ENCODE results near the gene HS2ST1. TPM values are rescaled to one million over a fixed set of nuclear protein-coding genes. Genes with fewer than 3 reads are reported as not detected.

HS2ST1 gene
- total and polyA plus RNA-seq, 2 experiments from 2014 or later: 6.7 to 17.1 TPM

DNA sequence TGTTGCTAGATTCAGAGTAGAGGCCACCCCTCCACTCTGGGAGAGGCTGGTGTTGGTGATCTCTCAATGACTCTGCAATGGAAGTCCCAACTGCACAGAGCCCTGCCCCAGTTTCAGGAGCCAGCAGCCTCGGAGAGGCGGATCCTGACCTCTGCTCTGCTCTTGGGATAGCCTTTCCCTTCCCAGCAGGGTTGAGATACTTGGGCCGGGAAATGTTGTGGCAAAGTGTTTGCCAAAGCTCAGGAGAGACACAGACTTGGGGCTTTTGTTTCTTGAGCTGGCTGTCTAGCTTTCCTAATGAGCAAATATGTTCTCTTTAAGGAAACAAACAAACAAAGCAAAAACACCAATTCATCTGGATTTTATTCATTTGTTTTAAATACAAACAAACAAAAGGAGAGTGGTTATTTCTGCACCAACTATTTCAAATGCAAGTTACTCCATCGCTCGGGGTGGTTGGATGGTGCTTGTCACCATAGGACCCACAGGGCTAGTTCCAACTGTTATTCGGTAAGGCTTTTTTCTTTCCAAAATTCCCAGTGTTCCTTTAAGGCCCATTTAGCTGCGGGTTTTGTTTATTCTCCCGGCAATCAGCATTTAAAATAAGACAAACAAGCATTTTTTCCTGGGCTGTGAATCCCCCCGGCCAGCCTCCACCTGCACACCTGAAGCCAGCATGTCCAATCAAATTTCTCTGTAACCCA lies 220.3 kb downstream of the HS2ST1 start:
- no peaks in the 10 kb centered on the region for H3K79me2 ChIP-seq (replicated peaks; ENCODE audit: insufficient read depth)
- H3K4me2 ChIP-seq: no peak overlapping the region
- Mint-ChIP-seq H3K27ac (0 out of 2 replicates have a peak overlapping the region, but pooled peaks have one; percentile 78), H3K27me3 (ENCODE audit: insufficient read depth, low read depth, poor library complexity) (peaks cover 12% of the 10 kb centered on the region), H3K4me1 (peaks cover 9% of the 10 kb centered on the region; the same call in 2 of the 3 replicates), H3K4me3 (no peak overlapping the region), H3K36me3 (ENCODE audit: low read depth) (no peaks in the 10 kb centered on the region), H3K9me3 (no peaks in the 10 kb centered on the region)
- H2AFZ ChIP-seq: no peak overlapping the region
- H3K4me1 ChIP-seq (ENCODE audit: insufficient read depth): peaks cover 17% of the 10 kb centered on the region
- no peaks in the 10 kb centered on the region for H3F3A ChIP-seq (replicated peaks; ENCODE audit: low read depth)
- no peaks in the 10 kb centered on the region for H4K20me1 ChIP-seq (replicated peaks; ENCODE audit: insufficient read depth)
- DNase-seq (ENCODE audit: low spot score): no peak
- H3K36me3 ChIP-seq (ENCODE audit: insufficient read depth): no peaks in the 10 kb centered on the region
- H3K27me3 ChIP-seq (ENCODE audit: insufficient read depth): peaks cover 19% of the 10 kb centered on the region
- no peak overlapping the region for H3K27ac ChIP-seq (ENCODE audit: low read depth)
- H3K9me2 ChIP-seq (ENCODE audit: insufficient read depth): 0 out of 2 replicates have a peak, but pooled peaks cover 2% of the 10 kb centered on the region
- H3K4me3 ChIP-seq: no peak overlapping the region
- ATAC-seq: no peak
- TF ChIP-seq JUNB (IDR thresholded peaks at IDR 0.05; ENCODE audit: unreplicated experiment): no peak
- TF ChIP-seq, protein P1, sequence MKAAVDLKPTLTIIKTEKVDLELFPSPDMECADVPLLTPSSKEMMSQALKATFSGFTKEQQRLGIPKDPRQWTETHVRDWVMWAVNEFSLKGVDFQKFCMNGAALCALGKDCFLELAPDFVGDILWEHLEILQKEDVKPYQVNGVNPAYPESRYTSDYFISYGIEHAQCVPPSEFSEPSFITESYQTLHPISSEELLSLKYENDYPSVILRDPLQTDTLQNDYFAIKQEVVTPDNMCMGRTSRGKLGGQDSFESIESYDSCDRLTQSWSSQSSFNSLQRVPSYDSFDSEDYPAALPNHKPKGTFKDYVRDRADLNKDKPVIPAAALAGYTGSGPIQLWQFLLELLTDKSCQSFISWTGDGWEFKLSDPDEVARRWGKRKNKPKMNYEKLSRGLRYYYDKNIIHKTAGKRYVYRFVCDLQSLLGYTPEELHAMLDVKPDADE (IDR thresholded peaks at IDR 0.05): no peak
- no peak for TF ChIP-seq NANOG (IDR thresholded peaks at IDR 0.05; ENCODE audit: borderline replicate concordance)
- no peak for TF ChIP-seq ZNF114 (CRISPR knock-in tag; IDR thresholded peaks at IDR 0.05)
- TF ChIP-seq STAT1 (IDR thresholded peaks at IDR 0.05; ENCODE audit: unreplicated experiment): no peak
- TF ChIP-seq, protein P2, sequence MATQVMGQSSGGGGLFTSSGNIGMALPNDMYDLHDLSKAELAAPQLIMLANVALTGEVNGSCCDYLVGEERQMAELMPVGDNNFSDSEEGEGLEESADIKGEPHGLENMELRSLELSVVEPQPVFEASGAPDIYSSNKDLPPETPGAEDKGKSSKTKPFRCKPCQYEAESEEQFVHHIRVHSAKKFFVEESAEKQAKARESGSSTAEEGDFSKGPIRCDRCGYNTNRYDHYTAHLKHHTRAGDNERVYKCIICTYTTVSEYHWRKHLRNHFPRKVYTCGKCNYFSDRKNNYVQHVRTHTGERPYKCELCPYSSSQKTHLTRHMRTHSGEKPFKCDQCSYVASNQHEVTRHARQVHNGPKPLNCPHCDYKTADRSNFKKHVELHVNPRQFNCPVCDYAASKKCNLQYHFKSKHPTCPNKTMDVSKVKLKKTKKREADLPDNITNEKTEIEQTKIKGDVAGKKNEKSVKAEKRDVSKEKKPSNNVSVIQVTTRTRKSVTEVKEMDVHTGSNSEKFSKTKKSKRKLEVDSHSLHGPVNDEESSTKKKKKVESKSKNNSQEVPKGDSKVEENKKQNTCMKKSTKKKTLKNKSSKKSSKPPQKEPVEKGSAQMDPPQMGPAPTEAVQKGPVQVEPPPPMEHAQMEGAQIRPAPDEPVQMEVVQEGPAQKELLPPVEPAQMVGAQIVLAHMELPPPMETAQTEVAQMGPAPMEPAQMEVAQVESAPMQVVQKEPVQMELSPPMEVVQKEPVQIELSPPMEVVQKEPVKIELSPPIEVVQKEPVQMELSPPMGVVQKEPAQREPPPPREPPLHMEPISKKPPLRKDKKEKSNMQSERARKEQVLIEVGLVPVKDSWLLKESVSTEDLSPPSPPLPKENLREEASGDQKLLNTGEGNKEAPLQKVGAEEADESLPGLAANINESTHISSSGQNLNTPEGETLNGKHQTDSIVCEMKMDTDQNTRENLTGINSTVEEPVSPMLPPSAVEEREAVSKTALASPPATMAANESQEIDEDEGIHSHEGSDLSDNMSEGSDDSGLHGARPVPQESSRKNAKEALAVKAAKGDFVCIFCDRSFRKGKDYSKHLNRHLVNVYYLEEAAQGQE (IDR thresholded peaks at IDR 0.05; ENCODE audit: unreplicated experiment): no peak
- no peak for TF ChIP-seq EZH2 (IDR thresholded peaks at IDR 0.05; ENCODE audit: low read depth, unreplicated experiment)
- no peak for TF ChIP-seq POLR2AphosphoS5 (IDR thresholded peaks at IDR 0.05; ENCODE audit: low read depth)
- no peak for TF ChIP-seq CREB1 (CRISPR knock-in tag; IDR thresholded peaks at IDR 0.05; ENCODE audit: low read depth)

DNA sequence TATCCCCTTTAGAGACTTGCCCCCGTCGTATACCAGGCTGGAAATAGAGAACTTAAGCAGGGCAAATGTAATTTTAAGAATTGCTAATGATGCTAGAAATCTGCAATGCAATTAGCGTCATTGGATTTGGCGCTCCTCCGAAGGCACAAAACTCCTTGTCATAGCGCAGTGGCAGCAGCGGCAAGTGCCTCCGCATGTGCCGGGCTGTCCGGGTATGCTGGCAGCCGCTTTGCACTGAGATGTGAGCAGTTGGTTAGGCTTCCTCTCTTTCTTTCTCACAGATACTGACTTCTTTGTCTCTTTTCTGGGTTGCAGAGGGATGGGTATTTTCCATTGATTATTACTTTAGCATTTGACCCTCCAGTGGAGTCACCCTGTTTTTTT lies 220.9 kb downstream of the HS2ST1 start:
- Histone ChIP-seq H3F3A (replicated peaks; ENCODE audit: low read depth) (no peaks in the 10 kb centered on the region), H3K4me1 (ENCODE audit: insufficient read depth) (peaks cover 17% of the 10 kb centered on the region), H3K27me3 (ENCODE audit: insufficient read depth) (peaks cover 19% of the 10 kb centered on the region), H3K79me2 (replicated peaks; ENCODE audit: insufficient read depth) (no peaks in the 10 kb centered on the region), H4K20me1 (replicated peaks; ENCODE audit: insufficient read depth) (no peaks in the 10 kb centered on the region), H2AFZ (no peak overlapping the region), H3K36me3 (ENCODE audit: insufficient read depth) (no peaks in the 10 kb centered on the region), H3K4me2 (no peak overlapping the region), H3K4me3 (no peak overlapping the region), H3K27ac (ENCODE audit: low read depth) (no peak overlapping the region), H3K9me2 (ENCODE audit: insufficient read depth) (0 out of 2 replicates have a peak, but pooled peaks cover 4% of the 10 kb centered on the region)
- no peak overlapping the region for H3K4me3 Mint-ChIP-seq
- H3K27ac Mint-ChIP-seq: peak overlapping the region; percentile 78; the same call in 1 of the 2 replicates
- no peaks in the 10 kb centered on the region for H3K9me3 Mint-ChIP-seq
- ATAC-seq: no peak
- H3K36me3 Mint-ChIP-seq (ENCODE audit: low read depth): no peaks in the 10 kb centered on the region
- peaks cover 12% of the 10 kb centered on the region for H3K27me3 Mint-ChIP-seq (ENCODE audit: insufficient read depth, low read depth, poor library complexity)
- H3K4me1 Mint-ChIP-seq: peaks cover 9% of the 10 kb centered on the region; the same call in 2 of the 3 replicates
- DNase-seq (ENCODE audit: low spot score): no peak
- TF ChIP-seq, protein P2 (IDR thresholded peaks at IDR 0.05; ENCODE audit: unreplicated experiment): no peak
- TF ChIP-seq EZH2phosphoT487 (IDR thresholded peaks at IDR 0.05; ENCODE audit: unreplicated experiment) (no peak), CREB1 (CRISPR knock-in tag; IDR thresholded peaks at IDR 0.05; ENCODE audit: low read depth) (no peak), ZNF331 (CRISPR knock-in tag; IDR thresholded peaks at IDR 0.05; ENCODE audit: low read depth) (no peak), POLR2AphosphoS5 (IDR thresholded peaks at IDR 0.05; ENCODE audit: low read depth) (no peak), NANOG (IDR thresholded peaks at IDR 0.05; ENCODE audit: borderline replicate concordance) (no peak), EZH2 (IDR thresholded peaks at IDR 0.05; ENCODE audit: low read depth, unreplicated experiment) (no peak)
